ENCODE results near the gene KAT6B.

Gene KAT6B

DNA sequence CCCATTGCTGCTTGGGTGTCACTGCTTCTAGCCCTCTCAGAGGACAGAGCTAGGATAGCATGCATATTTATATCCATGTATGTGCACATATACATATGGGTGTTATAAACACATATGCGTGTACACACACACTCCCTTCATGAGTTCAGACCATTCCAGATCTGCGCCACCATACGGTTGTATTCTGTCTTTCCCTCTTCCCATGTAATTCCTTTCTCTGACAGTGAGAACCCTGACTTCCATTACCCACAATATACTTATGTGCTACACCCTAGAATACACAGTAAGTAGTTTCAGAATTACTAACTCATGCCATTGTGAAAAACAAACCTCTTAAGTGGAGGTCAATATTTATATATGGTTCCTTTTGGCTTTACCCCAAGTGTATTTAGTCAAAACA lies 168.5 kb downstream of the KAT6B start:
- no peak for DNase-seq

DNA sequence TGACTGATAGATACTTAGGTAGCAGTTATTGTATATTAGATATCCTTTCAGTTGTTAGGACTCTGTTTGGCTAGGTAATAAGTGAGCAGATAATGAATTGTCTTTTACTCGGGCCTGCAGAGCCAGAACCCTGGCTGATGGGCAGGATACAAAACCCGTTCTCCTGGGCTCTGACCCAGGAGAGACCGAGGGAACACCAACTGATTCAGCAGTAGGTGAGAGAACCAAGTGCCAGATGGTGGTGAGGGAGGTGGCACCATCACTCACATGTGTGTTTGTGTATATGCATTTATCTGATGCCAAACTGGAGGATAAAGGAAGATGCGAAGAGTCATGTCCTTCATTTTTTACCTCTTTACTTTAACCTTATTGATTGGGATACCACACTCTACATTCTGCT lies 169.4 kb downstream of the KAT6B start:
- no peak for DNase-seq

DNA sequence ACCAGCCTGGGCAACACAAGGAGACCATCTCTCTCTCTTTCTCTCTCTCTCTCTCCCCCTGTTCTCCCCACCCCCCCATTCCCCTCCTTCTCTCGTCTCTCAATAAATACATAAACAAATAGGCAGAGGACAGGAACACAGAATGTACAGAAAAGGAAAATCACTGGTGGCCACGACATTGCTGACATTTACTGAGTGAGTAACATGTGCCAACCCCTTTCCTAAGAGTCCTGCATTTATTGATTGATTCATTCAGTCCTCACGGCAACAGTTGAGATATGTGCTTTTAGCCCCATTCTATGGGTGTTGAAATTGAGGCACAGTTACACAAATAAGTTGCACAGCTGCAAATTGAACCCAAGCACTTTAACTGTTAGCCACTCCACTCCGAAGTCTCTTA lies 170.8 kb downstream of the KAT6B start:
- no peak for DNase-seq

DNA sequence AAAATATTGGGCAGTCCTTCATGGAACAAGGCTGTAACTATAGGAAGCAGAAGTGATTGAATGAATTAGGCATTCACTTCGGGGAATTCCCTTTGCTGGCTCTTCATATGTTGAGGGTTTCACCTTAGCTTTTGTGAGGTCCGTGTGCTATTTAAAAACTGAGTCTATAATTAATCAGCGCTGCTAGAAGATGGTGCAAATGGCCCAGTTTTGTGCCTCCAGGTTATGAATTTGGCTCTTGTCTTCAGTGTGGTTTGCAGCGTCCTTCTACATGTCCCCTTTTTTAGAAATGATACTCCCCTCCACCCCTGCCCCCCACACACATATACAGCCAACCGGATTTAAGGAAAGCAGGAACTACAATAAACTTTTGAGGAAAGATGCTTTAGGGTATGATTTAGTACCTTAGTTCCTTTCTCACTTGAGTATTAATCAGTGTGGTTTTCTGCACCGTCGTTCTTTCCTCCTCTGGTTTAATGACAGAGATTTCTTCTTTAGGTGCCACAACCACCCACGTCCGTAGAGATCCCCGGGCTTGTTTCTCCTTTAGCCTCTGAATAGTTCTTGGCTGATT lies 174.4 kb downstream of the KAT6B start:
- no peak for DNase-seq

DNA sequence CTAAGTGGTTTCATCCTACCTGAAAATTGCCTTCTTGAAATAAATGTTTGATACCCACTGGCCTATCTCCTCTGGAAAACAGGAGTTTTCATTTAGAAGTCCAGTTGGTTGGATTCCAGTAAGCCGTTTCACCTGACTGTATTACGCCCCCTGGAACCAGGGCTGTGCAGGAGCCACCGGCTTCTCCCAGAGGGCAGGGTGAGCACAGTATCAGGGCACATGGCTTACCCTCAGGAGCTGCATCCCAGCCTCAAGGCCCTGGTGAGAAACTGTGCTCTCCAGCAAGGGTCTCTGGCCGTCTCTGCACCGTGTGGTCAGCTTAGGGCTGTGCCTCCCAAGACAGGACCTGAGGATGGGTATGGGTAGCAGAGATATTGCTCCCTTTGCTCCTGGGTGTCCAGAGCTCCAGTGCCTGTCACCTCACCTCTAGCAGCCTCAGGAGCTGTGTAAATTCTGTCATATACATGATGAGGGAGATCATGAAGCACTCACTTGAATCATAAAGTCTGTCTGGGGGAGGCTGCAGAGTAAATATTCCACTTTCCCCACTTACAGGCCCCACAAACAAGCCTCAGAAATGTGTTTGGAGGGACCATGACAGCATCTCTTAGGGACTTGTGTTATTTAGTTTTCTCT lies 175.4 kb downstream of the KAT6B start:
- DNase-seq = no peak

DNA sequence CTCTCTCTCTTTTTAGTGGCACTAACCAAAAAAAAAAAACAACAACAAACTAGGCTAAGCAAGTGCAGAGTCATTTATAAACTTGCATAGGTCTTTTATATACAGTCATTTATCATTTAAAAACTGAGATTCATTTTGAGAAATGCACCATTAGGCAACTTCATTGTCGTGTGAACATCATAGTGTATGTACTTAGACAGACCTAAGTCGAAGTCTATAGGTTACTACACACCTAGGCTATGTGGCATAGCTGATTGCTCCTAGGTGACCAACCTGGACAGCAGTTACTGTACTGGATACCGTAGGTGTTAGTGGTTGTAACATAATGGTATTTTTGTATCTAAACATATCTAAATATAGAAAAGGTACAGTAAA lies 175.9 kb downstream of the KAT6B start:
- DNase-seq = no peak

DNA sequence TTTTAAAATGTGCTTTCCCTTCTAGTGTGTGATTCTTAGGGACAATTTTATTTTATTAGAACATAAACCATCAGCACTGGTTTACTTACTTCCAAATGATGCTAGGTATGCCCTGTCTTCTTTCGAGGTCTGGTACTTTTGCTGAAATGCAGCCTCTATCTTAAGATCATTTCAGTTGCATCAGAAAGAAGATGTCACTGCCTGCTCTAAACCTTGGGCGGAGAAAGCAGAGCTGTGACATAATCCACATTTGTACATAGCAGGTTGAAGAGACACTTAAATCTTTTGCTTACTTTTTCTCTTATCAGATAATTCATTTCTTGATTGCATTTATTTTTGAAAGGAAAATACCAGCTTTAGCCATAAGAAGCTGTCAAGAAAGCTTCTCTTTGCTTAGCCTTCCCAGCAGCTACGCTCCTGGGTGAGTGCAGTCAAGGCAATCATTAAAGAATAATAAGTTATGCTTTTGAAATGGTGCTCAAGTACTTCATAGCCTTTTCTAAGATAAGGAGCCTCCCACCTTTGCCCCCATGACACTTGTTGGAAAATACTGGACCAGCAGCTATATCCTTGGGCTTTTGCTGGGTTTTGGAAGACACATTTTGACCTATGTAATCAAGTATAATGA lies 176.7 kb downstream of the KAT6B start:
- DNase-seq = no peak

DNA sequence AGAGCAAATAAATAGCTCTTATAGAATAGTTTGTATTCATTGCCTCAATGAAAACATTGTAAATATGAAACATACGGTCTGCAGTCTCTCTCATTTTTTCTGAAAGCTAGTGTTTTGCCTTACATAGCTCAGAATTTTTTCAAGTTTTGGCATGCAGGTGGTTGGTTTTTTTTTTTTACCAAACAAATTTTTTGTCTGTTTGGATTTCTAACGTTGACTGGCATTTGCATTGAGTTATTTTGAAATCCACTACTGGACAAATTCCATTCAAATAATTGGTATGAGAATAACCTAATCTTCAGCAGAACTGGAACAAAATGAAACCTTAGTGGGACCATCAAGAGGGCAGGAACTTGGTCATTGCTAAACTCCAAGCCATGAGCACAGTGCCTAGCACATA lies 177.5 kb downstream of the KAT6B start:
- no peak for DNase-seq

DNA sequence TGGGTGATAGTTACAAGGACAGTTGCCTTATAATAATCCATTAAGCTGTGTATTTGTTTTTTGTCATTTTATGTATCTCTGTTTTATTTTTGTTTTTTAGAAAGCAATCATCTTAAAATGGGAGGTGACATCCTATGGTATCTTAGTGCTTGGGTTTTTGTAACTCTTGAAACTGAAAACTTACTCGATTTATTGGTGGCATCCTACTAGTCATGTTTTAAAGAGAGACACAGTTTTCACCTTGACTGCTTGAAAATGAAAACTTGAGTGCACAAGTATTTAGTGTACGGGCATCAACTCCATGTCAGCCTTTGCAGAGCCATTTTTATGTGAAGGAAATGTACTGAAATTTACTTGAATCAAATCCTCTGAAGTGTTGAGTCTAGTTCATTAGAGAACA lies 181.2 kb downstream of the KAT6B start:
- DNase-seq = no peak

DNA sequence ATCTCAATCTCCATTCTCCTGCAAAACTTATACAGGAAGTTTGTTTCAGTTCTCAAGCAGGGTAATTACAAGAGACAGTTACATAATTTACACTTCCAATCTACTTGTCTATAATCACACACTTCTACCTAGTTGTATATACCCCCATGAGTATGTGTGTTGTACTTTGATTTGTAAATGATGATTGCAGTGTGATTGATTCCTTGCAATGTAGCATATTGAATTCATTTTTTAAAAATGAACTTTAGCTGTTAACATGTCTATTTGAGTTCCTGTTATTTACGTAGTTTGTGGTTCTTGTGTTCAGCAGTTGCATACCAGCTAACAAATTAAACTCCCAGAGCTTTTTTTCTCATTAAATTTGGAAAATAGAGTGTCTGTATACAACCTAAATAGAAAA lies 182.6 kb downstream of the KAT6B start:
- no peak for DNase-seq

DNA sequence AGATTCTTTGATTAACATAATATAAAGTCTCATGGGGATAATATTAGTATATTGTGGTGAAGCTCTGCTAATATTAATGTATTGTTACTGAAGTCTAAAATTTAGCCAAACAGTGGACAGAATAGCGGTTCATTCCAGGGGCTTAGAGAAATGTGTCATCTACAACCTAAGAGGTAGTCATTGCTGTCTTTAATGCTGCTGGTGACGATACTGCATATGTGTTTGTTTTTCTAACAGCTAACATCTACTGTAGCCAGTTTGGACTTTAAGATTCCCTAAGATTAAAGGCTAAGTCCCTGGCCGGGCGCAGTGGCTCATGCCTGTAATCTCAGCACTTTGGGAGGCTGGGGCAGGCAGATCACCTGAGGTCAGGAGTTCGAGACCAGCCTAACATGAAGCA lies 183.0 kb downstream of the KAT6B start:
- no peak for DNase-seq

DNA sequence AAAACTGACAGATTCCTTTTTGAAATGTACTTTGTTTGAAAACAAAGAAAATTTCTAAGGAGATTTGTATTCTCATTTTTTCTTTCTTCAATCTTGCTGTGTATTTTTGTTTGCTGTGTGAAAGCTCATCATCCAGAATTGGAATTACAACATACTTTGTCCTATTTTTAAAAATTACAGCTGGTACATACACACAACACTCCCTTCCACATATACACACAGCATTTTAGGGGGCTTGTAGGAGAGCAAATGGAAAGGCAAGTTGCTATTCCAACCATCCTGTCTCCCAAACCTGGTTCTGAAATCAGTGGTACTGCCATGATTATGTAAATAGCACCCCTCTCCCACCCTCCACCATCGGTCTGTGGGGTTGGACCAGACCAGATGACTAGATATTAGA lies 184.0 kb downstream of the KAT6B start:
- DNase-seq = no peak

DNA sequence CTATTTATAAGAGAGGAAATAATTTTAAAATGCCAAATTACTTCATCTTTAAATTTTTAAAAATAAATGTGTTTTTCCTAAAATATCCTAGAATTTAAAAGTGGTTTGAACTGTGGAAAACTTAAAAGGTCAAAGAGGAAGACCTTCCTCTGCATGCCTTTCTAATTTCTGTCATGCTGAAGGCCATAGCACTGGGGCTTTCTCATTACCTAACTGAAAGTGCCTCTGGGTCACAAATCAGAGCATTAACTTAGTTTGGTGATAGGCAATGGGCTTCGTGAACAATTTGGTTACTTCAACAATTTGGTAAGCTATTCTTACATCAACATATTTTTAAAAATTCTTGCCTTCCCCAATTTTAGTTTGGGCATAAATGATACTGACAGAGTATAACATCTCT lies 184.8 kb downstream of the KAT6B start:
- no peak for DNase-seq

DNA sequence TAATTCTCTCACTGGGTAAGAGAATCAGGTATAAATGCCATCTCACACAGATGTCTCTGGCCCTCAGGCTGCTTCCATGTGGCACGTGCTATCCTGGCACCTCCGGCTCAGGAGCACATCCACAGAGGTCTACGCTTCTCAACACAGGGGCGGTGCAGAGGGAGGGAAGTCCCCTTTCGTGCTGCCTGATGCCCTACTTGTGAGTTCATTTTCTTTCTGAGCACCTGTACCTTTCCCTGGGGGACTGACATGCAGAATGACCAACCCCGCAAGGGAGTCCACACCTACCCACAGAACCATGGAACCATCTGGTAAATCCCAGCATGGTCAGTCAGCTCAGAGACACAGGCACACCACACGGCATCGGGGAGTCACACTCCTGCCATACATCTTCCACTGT lies 186.1 kb downstream of the KAT6B start:
- DNase-seq = no peak

DNA sequence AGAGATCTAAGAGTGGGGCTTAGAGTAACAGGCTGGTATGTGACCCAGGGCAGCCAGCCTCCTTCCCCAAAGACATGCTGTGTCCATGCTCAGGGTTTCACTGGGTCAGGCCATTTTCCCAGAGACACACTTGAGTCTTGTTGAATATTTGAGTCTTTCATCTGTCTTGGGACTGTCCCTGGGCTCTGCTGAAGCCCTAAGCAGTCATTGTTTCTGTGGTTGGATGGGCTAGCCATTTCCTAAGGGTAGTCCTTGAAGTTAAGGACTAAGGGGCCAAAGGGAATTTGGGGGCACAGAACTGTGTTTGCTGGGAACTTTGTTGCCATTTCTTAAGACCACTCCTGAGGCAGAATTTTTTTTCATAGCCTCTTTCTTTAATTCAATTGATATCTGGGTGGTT lies 186.6 kb downstream of the KAT6B start:
- DNase-seq = no peak

DNA sequence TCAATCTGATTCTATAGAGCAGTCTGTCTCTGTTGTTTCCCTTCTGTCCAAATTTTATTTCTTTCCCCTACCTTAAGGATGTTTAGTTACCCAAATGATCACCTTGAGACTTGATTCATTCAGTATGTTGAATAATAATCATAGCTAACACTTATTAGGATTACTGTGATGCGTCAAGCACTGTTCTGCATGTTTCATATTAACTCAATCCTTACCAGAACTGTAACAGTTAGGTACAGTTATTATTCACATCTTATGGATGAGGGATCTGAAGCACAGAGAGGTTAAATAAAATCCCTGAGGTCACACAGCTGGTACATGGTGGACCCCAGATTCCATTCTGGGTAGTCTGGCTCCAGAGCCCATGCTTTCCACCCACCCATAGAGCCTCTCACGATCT lies 187.1 kb downstream of the KAT6B start:
- no peak for DNase-seq

DNA sequence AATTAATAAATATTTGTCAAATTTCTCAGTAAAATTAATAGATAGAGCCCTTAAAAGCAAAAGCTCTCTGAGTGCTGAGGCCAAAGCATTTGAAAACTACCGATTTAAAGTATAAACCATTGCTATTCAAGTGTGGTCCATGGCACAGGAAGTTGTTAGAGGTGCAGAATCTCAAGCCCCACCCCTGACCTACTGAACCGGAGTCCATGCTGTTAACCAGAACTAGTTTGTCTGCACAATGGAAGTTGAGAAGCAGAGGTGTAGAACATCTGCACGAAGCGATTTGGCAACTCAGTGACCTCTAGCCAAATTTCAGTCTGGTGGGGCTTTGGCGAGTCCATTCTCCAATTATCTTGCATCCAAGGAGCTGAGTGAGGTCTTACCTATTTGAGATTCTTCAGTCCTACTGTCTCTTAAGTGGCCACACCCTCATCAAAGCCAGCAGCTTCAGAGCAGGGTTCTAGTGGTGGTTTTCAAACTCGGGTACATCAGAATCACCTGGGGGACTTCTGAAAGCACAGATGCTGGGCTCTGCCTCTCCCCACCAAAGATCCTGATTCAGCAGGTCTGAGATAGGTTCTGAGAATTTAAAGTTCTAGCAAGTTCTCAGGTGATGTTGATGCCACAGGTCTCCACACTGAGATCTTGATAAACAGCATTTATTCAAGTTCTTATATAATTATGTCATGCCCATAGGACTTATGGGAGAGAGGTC lies 188.3 kb downstream of the KAT6B start:
- DNase-seq = no peak

DNA sequence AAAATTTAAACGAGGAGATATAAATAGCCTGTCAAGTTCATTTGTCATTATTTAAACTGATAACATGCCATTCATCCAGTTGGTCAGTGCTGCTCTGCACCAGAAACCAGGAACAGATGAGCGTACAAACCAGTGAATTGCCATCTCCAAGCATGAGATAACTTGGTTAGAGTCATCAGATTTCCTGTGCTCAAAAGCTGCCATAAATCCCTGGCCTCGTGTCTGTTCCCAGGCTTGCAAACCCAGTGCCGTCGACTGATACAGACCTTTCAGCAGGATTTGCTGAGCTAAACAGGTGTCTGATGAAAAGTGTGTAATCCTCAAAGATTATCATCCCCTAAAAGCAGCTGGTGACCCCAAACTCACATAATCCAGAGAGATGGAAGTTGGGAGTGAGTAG lies 189.0 kb downstream of the KAT6B start:
- no peak for DNase-seq

DNA sequence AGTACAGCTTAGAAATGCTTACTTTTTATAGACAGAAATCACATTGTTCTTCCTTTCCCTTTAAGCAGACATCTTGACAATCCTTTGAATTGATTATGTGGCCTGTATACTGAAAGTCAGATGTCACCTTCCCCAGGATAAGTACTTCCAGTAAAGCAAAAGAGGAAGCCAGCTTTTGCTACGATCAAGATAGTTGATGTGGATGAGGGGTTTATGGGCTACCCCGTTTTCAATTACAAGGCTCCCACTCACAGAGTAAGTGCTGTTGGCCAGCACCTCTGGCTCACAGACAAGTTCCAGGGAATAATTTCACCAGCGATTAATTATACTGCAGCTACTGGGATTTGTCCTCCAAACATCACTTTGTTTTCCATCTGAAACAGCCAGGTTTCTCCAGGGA lies 189.9 kb downstream of the KAT6B start:
- DNase-seq = no peak

DNA sequence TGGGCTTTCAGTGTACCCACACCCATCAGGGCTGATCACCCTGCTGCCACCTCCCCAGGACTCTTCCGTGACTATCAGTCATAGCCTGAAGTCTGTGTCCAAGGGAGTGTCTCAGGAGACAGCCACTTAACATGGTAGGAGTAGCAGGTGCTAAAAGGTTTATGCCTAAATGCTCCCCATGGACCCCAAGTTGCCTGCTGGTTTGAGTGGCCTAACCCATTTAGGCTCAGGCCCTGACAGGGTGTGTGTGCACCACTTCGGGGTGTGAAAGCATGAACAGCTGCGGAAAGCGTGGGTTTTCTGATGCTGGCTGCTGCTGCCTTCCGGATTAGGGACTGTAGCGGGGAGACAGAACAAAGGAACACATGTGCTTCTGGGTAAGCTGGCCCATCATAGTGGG lies 191.9 kb downstream of the KAT6B start:
- peak; percentile 25 for DNase-seq

DNA sequence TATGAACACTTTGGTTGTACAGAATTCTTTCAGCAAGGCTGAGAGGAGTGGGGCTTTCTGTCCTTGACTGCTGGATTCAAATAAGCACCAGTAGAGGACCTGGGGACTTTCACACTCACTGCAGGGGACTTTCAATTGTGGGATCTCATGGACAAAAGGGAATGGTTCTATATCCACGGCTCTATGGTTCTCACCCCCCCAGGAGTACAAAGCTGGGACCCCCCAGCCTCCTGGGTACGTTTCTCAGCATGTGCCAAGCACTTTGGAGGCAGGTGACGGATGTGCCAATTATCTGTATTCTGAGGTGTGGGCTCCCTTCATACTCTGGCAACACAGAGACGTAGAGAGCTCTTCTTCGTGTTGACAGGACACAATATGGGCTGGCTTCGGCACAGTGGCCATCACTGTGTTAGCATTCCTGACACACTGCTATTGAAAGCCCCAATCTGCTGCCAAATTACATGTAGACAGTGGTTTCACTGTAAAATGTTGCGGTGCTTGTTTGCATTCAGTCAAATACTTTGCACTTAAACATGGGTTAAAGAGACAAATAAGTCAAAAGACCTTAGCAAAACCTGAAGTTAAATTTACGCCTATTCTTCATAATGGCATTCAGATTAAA lies 192.4 kb downstream of the KAT6B start:
- DNase-seq = no peak

DNA sequence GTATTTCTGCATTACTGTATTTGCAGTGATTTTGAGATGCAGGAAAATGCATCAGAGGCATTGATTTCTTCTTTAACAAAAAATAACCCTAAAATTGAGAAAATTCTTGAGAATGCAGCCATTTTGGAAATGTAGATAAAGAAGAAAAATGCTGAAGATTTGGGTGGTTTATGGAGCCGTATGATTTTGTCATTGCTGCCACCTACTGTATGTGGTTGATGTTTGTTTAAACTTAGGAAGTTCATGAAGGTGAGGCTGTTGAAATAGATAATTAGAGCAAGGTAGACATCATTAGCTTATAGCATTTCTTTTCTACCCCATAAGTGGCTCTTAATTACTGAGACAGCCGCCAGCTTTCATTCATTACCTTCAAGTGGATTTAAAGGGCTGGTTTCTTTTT lies 193.0 kb downstream of the KAT6B start:
- DNase-seq = no peak

DNA sequence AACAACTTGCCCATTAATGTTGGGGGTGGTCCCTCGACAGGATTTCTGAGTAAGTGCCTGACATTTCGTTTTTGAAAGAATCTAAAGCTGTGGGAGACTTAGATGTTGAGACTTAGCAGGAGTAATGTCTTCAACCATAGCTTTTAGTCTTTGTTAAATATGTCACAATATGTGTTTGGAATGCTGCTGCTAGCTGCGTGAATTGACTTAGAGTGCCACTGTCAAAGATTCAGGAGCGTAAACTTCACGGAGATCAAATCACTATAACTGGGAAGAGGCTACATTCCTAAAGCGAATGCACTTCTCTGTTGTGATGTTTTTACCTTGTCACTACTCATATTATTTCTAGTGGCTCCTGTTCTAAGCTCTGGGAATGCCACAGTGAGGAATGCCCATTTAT lies 193.8 kb downstream of the KAT6B start:
- no peak for DNase-seq
